GM21737 (cell line): ENCODE results near the gene TREH.

Experiments
- ATAC-seq: cut with Tn5 transposase; IDR thresholded peaks from one replicate; pipeline ENCODE4 v1.9.1; 2021; ENCODE audit warnings: mild to moderate bottlenecking, moderate library complexity; ENCODE audit not compliant: unreplicated experiment

Gene TREH

DNA sequence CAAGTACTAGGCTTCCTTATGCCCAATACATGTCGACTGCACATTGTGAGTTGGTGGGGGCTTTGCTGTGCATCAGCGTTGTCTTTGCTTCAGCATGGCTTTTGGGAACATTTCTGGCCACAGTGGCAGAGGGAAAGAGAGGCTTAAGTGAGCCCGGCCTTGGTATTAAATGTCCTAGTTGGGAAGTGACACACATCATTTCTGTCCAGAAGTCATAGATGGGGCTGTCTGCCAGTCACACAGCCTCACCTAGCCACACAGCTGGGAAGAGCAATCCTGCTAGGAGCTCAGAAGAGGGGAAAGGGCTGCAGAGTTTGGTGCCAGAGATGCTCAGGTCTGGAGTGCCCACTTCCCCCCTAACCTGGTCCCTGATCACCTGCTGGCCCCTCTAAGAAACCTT, 27.6 kb downstream of the TREH start:
- no peak for ATAC-seq

DNA sequence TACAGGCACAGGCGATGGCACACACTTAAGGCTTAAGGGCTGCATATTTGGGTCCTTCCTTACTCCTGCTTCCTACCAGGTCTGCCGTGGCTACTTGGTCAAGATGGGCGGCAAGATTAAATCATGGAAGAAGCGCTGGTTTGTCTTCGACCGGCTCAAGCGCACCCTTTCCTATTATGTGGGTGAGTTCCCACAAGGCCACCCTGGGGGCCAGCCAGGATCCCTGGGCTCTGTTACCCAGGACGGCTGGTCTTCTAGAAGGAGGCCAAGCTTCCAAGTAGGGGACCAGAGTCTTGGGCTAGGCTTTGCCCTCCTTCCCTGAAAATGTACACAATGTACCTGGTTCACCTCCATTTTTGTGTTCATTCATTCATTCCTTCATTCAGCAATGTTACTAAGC, 29.1 kb downstream of the TREH start:
- ATAC-seq, result no peak

DNA sequence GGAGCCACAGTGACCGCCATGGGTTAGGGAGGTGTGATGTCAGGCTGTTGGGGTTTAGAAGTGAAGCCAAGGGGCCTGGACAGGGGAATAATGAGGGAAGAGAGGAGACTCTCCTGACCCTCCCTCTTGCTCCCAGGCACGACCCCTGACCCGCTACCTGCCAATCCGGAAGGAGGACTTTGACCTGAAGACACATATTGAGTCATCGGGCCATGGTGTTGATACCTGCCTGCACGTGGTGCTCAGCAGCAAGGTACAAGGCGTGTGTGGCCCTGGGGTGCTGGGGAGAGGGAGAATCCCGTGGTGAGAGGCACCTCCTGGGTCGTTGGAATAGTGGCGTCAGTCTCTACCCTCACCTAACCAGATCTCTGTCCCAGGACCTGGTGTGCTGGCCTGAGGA, 29.5 kb downstream of the TREH start:
- ATAC-seq, result no peak

DNA sequence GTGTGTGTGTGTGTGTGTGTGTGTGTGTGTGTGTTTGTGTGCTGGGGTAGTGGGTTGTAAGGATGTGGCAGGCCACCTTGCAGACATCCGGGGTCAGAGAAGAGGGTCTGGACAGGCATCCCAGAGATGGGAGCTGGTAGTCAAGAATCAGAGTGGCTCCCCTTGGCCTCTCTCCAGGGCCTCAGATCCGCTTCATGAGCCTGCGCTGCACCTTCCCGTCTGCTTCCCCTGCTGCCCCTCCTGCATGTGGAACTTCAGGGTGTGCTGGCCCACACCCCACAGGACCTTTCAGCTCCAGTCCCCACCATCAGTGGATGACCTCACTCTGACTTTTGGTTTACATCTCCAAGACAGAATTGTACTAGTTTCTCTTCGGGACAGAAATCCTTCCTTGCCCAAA, 31.2 kb downstream of the TREH start:
- no peak for ATAC-seq

DNA sequence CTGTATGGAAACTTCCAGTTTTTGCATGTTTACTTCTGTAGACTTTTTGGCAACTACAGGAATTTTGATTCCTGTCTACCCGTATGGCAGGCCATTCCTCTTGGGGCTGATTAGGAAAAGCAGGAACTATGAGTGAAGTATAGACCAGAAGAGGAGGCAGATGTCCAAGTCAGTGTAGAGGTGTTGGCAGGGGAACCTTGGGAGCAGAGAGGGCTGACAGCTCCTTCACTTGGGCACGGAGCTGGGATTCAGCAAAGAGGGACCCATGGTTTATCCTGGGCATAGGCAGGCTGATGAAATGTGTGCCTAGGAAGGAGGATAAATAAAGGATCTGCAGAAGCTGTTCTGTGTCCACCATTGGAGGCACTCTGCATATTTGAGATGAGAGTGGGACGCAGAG, 33.1 kb downstream of the TREH start:
- no peak for ATAC-seq

DNA sequence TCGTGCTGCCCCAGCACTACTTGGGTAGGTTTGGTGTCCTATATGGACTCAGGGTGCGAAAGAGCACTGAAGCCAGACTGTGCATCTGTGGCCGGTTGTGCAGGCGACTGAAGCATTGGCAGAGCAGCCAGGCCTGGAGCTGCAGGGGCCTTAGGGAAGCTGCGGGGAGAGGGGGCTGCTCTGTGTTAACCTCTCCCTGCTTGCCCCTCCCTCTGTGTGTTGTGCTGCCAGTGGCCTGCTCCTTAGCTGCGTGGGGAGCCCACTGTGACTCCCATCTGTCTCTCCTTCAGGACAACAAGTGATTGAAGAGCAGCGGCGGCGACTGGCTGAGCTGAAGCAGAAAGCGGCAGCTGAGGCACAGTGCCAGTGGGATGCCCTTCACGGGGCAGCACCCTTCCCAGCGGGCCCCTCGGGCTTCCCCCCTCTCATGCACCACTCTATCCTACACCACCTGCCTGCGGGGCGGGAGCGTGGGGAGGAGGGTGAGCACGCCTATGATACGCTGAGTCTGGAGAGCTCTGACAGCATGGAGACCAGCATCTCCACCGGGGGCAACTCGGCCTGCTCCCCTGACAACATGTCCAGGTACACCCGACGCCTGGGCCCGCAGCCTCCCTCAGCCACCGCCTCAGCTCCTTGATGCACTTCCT, 34.3 kb downstream of the TREH start:
- no peak for ATAC-seq

DNA sequence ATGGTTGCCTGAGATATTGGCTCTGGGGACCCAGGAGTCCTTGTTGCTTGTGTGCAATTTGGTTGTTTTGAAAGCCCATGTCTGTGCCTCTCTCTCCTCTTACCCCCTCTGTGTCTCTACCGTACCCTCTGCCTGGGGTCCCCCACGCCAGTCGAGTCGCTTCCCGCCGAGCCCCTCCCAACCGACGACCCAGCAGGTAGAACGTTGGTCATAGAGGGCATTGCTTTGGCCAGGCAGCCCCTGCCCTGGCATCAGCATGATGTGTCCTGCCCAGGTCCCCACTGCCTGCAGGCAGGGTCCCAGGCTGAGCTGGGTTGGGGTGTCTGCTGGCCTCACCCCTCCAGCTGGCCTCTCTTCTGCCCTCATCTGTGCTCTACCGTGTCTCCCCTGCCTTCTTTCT, 35.0 kb downstream of the TREH start:
- ATAC-seq, result no peak

DNA sequence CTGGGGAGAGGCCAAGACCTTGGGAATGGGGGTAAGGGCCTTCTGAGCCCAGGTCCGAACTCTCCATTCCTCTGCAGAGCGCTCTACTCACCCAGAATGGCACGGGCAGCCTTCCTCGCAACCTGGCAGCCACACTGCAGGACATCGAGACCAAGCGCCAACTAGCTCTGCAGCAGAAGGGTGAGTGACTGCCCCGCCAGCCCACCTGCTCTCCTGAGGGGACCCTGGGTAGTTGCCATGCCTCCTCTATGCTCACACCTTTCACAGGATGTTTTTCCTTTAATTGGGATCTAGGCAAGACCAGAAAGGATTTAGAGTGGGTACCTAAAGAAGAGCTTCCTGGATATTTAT, 35.5 kb downstream of the TREH start:
- ATAC-seq, result no peak

DNA sequence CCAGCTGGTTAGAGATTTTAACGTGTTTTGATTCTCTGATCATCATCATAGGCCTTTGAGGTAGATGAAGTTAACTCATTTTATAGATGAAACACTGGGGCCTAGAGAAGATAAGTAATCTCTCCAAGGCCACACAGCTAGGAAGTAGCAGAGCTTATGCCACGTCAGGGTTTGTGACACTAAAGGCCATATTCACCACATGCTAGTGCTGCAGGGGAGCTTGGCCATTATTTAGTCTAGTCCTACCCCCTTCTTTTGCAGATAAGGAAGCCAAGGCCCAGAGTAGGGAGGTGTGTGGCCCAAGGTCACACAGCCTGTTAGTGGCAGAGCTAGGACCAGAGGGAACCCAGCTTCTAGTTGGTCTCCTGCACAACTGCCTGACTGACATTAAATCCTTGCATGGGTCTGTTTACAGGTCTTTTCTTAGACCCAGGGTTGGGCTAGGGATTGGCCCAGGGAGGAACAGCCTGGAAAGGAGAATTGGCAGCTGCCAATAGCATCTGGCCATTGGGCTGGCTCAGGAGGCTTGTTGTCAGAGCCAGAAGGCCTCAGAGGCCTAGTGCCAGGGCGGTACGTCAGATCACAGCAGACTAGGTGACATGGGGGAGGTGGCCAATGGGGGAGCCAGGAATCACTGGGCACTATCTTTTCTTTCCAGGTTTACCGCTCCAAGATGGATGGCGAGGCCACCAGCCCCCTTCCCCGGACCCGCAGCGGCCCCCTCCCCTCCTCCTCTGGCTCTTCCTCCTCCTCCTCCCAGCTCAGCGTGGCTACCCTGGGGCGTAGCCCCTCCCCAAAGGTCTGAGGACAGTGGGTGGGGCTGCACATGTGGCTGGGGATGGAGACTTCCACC, 36.1 kb downstream of the TREH start:
- ATAC-seq, result no peak

DNA sequence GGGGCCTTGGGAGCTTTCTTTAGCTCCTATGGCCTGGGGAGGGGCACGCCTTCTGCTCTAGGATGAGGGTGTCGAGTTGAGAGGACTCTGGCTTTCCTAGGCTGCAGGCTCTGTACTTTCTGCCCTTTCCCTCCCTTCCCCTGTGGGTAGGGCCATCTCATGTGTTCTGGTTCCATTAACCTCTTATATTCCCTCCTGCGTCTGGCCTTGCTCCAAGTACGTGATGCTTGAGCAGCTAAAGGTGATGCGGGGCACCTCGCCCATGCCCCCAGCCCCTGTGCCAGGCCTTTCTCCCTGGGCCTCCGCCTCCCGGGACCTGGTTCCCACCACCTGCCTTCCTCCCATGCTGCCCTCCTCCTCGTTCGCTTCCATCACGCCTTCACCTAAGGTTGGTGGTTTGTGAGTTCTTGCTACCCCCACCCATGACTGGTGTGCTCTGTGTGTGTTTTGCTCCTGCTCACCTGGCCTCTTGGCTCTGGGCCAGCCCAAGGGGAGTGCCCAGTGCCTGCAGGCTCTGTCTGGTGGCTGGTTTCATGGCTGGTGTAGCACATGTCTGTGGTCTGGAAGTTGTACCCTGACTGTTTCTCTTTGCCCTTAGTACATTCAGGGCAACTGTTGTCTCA, 37.9 kb downstream of the TREH start:
- ATAC-seq, result no peak

DNA sequence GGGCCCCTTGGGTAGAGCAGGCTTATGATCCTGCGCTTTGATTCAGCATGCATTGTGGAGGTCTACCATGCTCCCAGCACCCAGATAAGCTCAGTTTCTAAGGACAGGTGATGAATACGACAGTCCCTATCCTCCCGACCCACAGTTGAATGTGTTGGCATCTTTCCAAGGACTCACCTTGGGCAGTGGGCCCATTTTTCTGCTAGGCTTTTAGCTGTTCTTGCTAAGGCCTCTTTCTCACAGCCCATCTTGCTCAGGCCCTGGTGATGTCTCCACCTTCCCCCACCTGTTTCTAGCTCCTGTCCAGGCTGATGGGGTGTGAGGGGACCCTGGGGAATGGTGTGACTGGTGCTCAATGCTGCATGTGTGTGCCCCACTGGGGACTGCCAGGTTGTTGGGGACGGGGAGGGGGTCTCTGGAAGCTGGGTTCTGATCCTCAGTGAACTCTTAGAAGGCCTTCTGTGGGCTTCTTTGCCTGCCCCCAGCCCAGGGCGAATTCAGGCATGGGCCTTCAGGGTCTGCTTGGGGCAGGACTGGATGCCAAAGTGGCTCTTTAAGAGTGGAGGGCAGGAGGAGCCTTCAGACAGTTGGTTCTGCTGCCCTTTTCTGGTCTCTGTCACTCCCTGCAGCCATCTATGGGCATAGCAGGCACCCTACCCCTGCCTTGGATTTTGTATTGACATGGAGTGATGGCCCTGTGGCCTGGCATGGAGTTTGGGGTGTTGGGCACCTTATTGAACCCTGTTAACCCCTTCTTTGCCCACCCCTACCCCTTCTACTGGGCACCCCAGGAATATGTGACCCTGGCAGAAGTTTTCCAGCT, 38.9 kb downstream of the TREH start:
- ATAC-seq, result no peak

DNA sequence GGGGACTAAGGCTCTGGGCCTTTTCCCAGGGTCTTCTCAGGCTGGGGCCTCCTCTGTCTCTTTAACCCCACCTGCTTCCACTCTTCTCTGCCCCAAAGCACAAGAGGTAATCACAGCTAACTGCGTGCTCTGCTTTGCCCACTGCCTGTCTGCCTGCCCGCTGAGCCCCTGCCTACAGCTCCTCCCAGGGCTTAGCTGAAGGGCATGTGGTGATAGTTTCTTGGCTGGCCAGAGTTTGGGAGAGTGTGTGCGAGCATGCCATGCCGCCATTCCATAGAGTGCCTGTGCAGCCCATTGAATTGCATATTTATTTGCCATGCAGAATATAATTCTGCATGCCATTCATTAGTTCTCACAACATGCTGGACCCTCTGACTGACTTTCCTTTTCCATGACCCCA, 39.6 kb downstream of the TREH start:
- ATAC-seq, result no peak

DNA sequence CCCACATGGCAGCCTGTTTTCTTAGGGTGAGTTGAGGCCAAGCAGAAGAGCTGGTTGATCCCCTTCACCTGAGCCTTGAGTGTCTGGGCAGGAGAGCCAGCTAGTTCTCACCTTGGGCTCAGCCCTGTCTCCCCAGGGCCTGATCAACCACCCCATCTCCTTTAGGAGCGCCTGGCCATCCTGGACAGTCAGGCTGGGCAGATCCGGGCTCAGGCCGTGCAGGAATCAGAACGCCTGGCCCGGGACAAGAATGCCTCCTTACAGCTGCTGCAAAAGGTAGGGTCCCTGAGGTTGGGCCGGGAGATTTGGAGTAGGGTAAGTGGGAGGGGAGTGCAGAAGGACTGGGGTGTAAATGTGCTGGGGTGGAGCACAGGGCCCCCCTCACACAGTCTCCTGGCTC, 40.7 kb downstream of the TREH start:
- no peak for ATAC-seq

DNA sequence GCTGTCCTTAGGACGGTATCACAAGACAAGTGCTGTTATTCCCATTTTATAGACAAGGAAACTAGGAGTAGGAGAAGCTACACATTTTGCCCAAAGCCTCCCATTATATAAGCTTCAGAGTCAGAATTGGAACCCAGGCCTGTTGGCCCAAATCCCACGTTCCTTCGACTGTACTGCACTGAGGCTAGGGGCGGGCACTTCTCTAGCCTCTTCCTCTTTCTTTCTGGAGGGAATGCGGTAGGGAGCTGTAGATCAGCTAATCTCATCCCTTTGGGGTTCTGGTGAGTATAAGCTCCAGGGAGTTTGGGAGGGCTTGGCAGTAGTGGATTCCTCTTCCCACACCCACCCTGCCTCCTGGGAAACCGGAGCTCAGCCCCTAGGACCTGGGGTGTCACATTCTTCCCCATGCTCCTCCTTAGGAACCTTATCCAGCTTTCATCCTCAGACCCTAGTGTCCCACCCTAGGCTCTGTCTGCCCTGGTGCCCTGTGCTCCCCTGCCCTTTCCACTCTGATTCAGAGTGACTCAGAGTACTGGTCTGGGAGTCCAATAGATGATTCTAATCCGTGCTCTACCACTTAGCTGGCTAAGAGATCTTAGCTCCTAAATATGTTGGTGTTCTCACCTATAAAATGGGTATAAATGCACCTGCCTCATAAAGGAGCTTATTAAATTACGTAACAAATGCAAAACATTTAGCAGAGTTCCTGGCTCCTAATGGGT, 42.7 kb downstream of the TREH start:
- ATAC-seq, result no peak

DNA sequence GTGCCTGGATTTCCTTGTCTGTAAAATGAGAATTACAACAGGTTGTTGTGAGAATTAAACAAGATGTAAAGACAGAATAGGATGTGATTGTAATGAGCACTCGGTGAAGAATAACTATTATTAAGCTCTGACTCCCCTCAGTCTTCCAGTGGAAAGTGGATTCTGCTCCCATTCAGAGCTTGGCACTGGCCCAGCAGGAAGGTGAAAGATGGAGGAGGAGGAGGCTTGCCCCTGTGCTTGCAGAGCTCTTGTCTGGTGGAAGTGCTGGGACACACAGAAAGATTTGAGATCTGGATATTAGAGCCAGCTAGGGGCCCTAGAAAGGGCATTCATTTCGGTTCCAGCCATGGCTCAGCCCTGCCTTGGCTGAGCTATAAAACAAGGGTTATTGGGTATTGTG, 43.8 kb downstream of the TREH start:
- ATAC-seq, result no peak

DNA sequence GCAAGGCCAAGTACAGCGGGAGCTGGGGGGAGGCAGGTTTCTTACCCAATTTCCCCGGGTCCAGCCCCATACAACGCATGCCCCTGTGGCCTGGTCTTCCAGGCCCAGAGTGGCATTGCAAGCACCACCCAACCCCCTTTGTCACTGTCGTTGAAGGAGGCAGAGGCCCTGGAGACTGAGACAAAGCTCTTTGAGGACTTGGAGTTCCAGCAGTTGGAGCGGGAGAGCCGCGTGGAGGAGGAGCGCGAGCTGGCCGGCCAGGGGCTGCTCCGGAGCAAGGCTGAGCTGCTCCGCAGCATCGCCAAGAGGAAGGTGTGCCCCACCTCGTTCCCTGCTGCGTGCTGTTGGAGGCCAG, 44.2 kb downstream of the TREH start:
- no peak for ATAC-seq

DNA sequence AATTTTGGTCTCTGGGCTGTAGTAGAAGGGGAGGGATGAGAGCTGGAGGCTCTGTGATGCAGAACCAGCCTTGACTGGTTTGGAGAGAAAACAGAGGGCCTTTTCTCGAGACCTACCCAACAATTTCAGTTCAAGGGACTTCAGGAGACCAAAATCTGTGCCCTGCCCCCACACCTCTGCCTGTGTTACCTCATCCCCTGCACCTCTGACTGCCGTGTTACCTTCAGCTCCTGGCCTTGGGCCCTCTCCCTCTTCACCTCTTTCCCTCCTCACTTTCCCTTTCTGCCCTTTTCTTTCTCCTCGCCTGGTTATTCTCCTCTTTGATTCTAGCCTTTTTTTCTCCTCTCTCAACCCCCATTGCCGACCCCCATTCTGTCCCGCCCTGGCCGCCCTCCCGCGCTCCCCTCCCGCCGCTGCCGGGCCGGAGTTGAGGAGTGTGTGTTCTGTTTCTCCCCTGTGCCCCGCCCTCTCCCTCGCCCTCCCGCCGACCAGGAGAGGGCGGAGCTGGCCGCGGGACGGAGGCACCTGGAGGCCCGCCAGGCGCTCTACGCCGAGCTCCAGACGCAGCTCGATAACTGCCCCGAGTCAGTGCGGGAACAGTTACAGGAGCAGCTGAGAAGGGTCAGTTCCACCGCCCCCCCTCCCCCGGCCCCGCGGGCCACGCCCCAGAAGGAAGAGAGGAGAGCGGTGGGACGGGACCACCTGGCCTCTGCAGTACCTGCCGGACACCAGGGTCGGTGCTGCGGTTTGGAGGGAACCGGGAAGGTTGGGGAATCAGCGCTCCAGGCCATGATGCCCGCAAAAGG, 44.8 kb downstream of the TREH start:
- ATAC-seq, result no peak

DNA sequence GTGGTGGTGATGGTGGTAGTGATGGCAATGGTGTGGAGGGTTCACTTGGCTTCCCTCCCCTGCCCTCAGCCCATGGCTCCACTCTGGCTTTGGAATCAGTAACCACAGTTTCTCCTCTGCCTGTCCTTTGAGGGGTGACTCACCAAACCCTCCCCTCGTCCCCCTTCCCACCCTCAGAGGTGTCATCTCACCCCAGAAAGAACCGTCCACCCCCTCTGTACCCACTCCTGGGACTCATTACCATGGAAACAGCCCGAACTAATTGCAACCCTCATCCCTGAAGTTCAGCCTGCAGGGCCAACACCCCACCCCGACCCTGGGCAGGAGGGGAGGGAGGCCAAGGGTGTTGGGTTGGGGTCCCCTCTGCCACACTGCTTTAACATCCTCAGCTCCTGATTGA, 45.5 kb downstream of the TREH start:
- no peak for ATAC-seq

DNA sequence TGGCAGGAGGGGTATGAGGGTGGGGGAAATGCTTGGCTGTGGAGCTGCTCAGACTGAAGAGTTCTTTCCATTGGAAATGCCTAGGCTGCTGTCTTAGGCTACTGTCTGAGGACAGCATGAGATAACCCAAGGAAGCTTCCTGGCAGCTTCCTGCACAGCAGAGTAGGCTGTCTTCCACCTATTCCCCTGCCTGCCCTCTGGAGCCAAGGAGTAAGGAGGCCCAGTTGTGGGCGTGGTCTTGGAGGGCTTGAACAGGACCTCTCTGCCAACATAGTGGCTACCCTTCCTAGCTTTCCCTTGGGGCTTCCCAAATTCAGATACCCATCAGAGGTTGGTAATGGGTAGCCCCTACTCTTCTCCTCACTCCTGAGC, 46.1 kb downstream of the TREH start:
- ATAC-seq, result no peak
